H9 (cell line): ENCODE results near the gene NFKB1. TPM values are rescaled to one million over a fixed set of nuclear protein-coding genes. Genes with fewer than 3 reads are reported as not detected.
A peak's percentile ranks its signal among the peaks of the same experiment; 100 is the strongest.

ENCODE experiments used
- DNase-seq: peaks from one replicate; pipeline ENCODE4 v3.0.0-alpha.2; 2017
- H2AFZ ChIP-seq: one replicate; pipeline ENCODE4 v1.6.1; 2013; ENCODE audit warnings: mild to moderate bottlenecking, low read length, control low read depth, moderate library complexity
- H2AK5ac ChIP-seq: 2 replicates; pipeline ENCODE4 v1.6.1; 2013; ENCODE audit warnings: low read length, control low read depth, mixed read lengths; ENCODE audit not compliant: insufficient read length
- H2BK120ac ChIP-seq: one replicate; pipeline ENCODE4 v1.6.1; 2013; ENCODE audit warnings: low read depth, mild to moderate bottlenecking, low read length, control low read depth, inconsistent platforms; ENCODE audit not compliant: poor library complexity, severe bottlenecking
- H2BK12ac ChIP-seq: 2 replicates; pipeline ENCODE4 v1.6.1; 2013; ENCODE audit warnings: low read length, control low read depth, mixed read lengths, low read depth; ENCODE audit not compliant: insufficient read length
- H2BK15ac ChIP-seq: 2 replicates; pipeline ENCODE4 v1.6.1; 2013; ENCODE audit warnings: low read depth, low read length, control low read depth
- H2BK20ac ChIP-seq: one replicate; pipeline ENCODE4 v1.6.1; 2013; ENCODE audit warnings: low read depth, mild to moderate bottlenecking, low read length, control low read depth, inconsistent platforms; ENCODE audit not compliant: poor library complexity, severe bottlenecking
- H2BK5ac ChIP-seq: 2 replicates; pipeline ENCODE4 v1.6.1; 2013; ENCODE audit warnings: low read length, control low read depth, mixed read lengths; ENCODE audit not compliant: insufficient read length
- H3K14ac ChIP-seq: 2 replicates; pipeline ENCODE4 v1.6.1; 2013; ENCODE audit warnings: low read length, control low read depth; ENCODE audit not compliant: insufficient read depth
- H3K18ac ChIP-seq: 2 replicates; pipeline ENCODE4 v1.6.1; 2013; ENCODE audit warnings: low read depth, mild to moderate bottlenecking, mixed read lengths, low read length, control low read depth; ENCODE audit not compliant: insufficient read length
- H3K23ac ChIP-seq: 2 replicates; pipeline ENCODE4 v1.6.1; 2013; ENCODE audit warnings: low read length, control low read depth, mixed read lengths, low read depth; ENCODE audit not compliant: insufficient read length
- H3K23me2 ChIP-seq: 2 replicates; pipeline ENCODE4 v1.6.1; 2013; ENCODE audit warnings: low read depth, mild to moderate bottlenecking, mixed read lengths, low read length, control low read depth; ENCODE audit not compliant: insufficient read length, poor library complexity, severe bottlenecking
- H3K27ac ChIP-seq: 2 replicates; pipeline ENCODE4 v1.5.1; 2013; ENCODE audit warnings: low read length, control low read depth, mixed read lengths, low read depth; ENCODE audit not compliant: insufficient read length
- H3K27me3 ChIP-seq: 2 replicates; pipeline ENCODE4 v1.6.1; 2013; ENCODE audit warnings: low read length, control low read depth, inconsistent platforms; ENCODE audit not compliant: insufficient read depth
- H3K4ac ChIP-seq: 2 replicates; pipeline ENCODE4 v1.6.1; 2013; ENCODE audit warnings: low read depth, mild to moderate bottlenecking, control low read depth, inconsistent platforms, low read length, moderate library complexity
- H3K4me1 ChIP-seq: 2 replicates; pipeline ENCODE4 v1.6.1; 2013; ENCODE audit warnings: low read length, control low read depth, inconsistent platforms; ENCODE audit not compliant: insufficient read depth
- H3K4me2 ChIP-seq: 2 replicates; pipeline ENCODE4 v1.6.1; 2013; ENCODE audit warnings: low read length, control low read depth, mixed read lengths; ENCODE audit not compliant: insufficient read length, insufficient read depth
- H3K56ac ChIP-seq: 2 replicates; pipeline ENCODE4 v1.6.1; 2013; ENCODE audit warnings: low read depth, mild to moderate bottlenecking, mixed read lengths, low read length, control low read depth; ENCODE audit not compliant: insufficient read length
- H3K79me1 ChIP-seq: 2 replicates; pipeline ENCODE4 v1.6.1; 2013; ENCODE audit warnings: low read depth, mild to moderate bottlenecking, moderate library complexity, low read length, control low read depth, inconsistent platforms; ENCODE audit not compliant: insufficient read depth, poor library complexity, severe bottlenecking
- H3K79me2 ChIP-seq: 2 replicates; pipeline ENCODE4 v1.6.1; 2013; ENCODE audit warnings: low read length, control low read depth, inconsistent platforms; ENCODE audit not compliant: insufficient read depth
- H3K9ac ChIP-seq: 2 replicates; pipeline ENCODE4 v1.6.1; 2013; ENCODE audit warnings: low read length, control low read depth, mixed read lengths; ENCODE audit not compliant: insufficient read length; ENCODE audit errors: extremely low read depth
- H3K9me3 ChIP-seq: one replicate; pipeline ENCODE4 v1.6.1; 2013; ENCODE audit warnings: low read depth, low read length, inconsistent platforms; ENCODE audit not compliant: control insufficient read depth
- H3T11ph ChIP-seq: one replicate; pipeline ENCODE4 v1.6.1; 2013; ENCODE audit warnings: mild to moderate bottlenecking, low read length, control low read depth, inconsistent platforms
- H4K20me1 ChIP-seq: one replicate; pipeline ENCODE4 v1.6.1; 2013; ENCODE audit not compliant: control insufficient read depth, insufficient read length, insufficient read depth
- H4K5ac ChIP-seq: 2 replicates; pipeline ENCODE4 v1.6.1; 2013; ENCODE audit warnings: low read depth, mild to moderate bottlenecking, mixed read lengths, low read length, control low read depth; ENCODE audit not compliant: insufficient read length
- H4K8ac ChIP-seq: replicated peaks from 2 replicates; pipeline ENCODE4 v1.6.1; 2013; ENCODE audit warnings: low read length, control low read depth, mixed read lengths, low read depth; ENCODE audit not compliant: insufficient read length
- H4K91ac ChIP-seq: 2 replicates; pipeline ENCODE4 v1.6.1; 2013; ENCODE audit warnings: low read depth, mild to moderate bottlenecking, moderate library complexity, mixed read lengths, low read length, control low read depth; ENCODE audit not compliant: insufficient read length
- H3K27ac Mint-ChIP-seq, 3 experiments: 2 replicates in 2 of 3; 3 replicates in 1 of 3; pipeline ENCODE4 v1.8.0; 2020 to 2021; ENCODE audit warnings: mixed read lengths in 3 of 3, mild to moderate bottlenecking in 1 of 3, moderate library complexity in 1 of 3
- H3K27me3 Mint-ChIP-seq: 2 replicates; pipeline ENCODE4 v1.8.0; 2021; ENCODE audit warnings: low read depth, mild to moderate bottlenecking, moderate library complexity, mixed read lengths
- H3K36me3 Mint-ChIP-seq, 3 experiments: 2 replicates in 2 of 3; 3 replicates in 1 of 3; pipeline ENCODE4 v1.8.0; 2020 to 2021; ENCODE audit warnings: low read depth in 3 of 3, mixed read lengths in 3 of 3; ENCODE audit not compliant: insufficient read depth in 1 of 3
- H3K4me1 Mint-ChIP-seq, 2 experiments: 2 replicates each; pipeline ENCODE4 v1.8.0; 2020; ENCODE audit warnings: mixed read lengths in 2 of 2
- H3K4me3 Mint-ChIP-seq, 2 experiments: 2 replicates in 1 of 2; 3 replicates in 1 of 2; pipeline ENCODE4 v1.8.0; 2020 to 2021; ENCODE audit warnings: mild to moderate bottlenecking in 2 of 2, mixed read lengths in 2 of 2, moderate library complexity in 1 of 2
- H3K9me3 Mint-ChIP-seq, 2 experiments: 2 replicates in 1 of 2; 3 replicates in 1 of 2; pipeline ENCODE4 v1.8.0; 2020; ENCODE audit warnings: mild to moderate bottlenecking in 2 of 2, mixed read lengths in 2 of 2, moderate library complexity in 1 of 2
- CTCF ChIP-seq: fragments of 200-600 bp; sonication (generic); conservative IDR thresholded peaks from 3 replicates; pipeline ENCODE4 v1.8.0; 2021; ENCODE audit warnings: antibody characterized with exemption, mild to moderate bottlenecking
- WGBS: extraction: QIAGEN DNeasy Blood & Tissue Kit; methylation state at CpG from one replicate; pipeline ENCODE4 v1.1.7; 2013; ENCODE audit warnings: missing lambda C conversion rate, low lambda C conversion rate, mixed read lengths; ENCODE audit not compliant: insufficient read length; ENCODE audit errors: extremely low coverage; 5-methylcytosine and 5-hydroxymethylcytosine counted together
- total RNA-seq: library from RNA; stranded (reverse); gene quantifications from 2 replicates; pipeline ENCODE4 v1.2.1, GENCODE V29; 2021

Gene NFKB1
- total RNA-seq, 1 experiment from 2014 or later, result 5.7 TPM

GRCh38 chr4:102554482-102554881, 53.3 kb downstream of the NFKB1 start:
- H3K27me3 Mint-ChIP-seq, result no peaks in the 10 kb centered on the region
- H2AK5ac ChIP-seq, result no peak overlapping the region
- H3K4me1 ChIP-seq, result no peaks in the 10 kb centered on the region; the same call in 1 of the 2 replicates
- no peak overlapping the region for H3K56ac ChIP-seq
- H4K20me1 ChIP-seq, result no peaks in the 10 kb centered on the region
- no peak overlapping the region for H3K4me2 ChIP-seq
- TF ChIP-seq CTCF, result no peak
- no peaks in the 10 kb centered on the region for H3K23me2 ChIP-seq
- H3T11ph ChIP-seq, result no peak overlapping the region
- no peaks in the 10 kb centered on the region for H3K36me3 Mint-ChIP-seq
- H4K5ac ChIP-seq, result no peak overlapping the region
- H4K8ac ChIP-seq, result no peak overlapping the region
- H3K4me1 Mint-ChIP-seq, result peaks cover 5 to 8% of the 10 kb centered on the region in 2 experiments; a peak in 2 of 4 replicates
- no peaks in the 10 kb centered on the region for H3K27me3 ChIP-seq
- no peak overlapping the region for H2AFZ ChIP-seq
- H3K4ac ChIP-seq, result no peak overlapping the region
- H3K4me3 Mint-ChIP-seq, result no peak overlapping the region
- H2BK120ac ChIP-seq, result no peak overlapping the region
- H2BK5ac ChIP-seq, result no peak overlapping the region
- DNase-seq, result peak; percentile 28
- H3K27ac ChIP-seq, result no peak overlapping the region
- H3K9ac ChIP-seq, result no peak overlapping the region
- no peaks in the 10 kb centered on the region for H3K9me3 Mint-ChIP-seq
- no peaks in the 10 kb centered on the region for H3K9me3 ChIP-seq
- WGBS, result no CpG with 5 or more reads among the region's 5 CpGs
- H2BK20ac ChIP-seq, result no peak overlapping the region
- H3K18ac ChIP-seq, result no peak overlapping the region
- no peak overlapping the region for H3K14ac ChIP-seq
- no peaks in the 10 kb centered on the region for H3K79me2 ChIP-seq
- H2BK12ac ChIP-seq, result no peak overlapping the region
- no peak overlapping the region for H4K91ac ChIP-seq
- H3K79me1 ChIP-seq, result no peaks in the 10 kb centered on the region
- peak overlapping the region in 1 of 3 experiments; percentile 4; a peak in 1 of 7 replicates for H3K27ac Mint-ChIP-seq
- H3K23ac ChIP-seq, result no peak overlapping the region
- no peak overlapping the region for H2BK15ac ChIP-seq
